HG02943 (cell line): ENCODE results near the gene RETREG1.
"Not testable (repeated sequence)": the region's sequence is repeated elsewhere in the genome, so short reads cannot be mapped to it uniquely, and the experiment has no call there.

Source experiments
- ATAC-seq: cut with Tn5 transposase; IDR thresholded peaks from one replicate; pipeline ENCODE4 v1.9.1; 2021; ENCODE audit warnings: mild to moderate bottlenecking, low read depth, moderate library complexity; ENCODE audit not compliant: unreplicated experiment

RETREG1 gene

GRCh38 chr5:16616536-16617273 lies at the start of gene RETREG1:
Gene RETREG1 (minus strand): TSS chr5:16616997. CDS start chr5:16616971, 26 bp downstream.
- ATAC-seq: peak; percentile 57

GRCh38 chr5:16666130-16666882 lies 49.5 kb upstream of the RETREG1 start:
- ATAC-seq: no peak

GRCh38 chr5:16665601-16666000 lies 48.8 kb upstream of the RETREG1 start:
- no peak for ATAC-seq

GRCh38 chr5:16664368-16664767 lies 47.6 kb upstream of the RETREG1 start:
- no peak for ATAC-seq

GRCh38 chr5:16663840-16664239 lies 47.0 kb upstream of the RETREG1 start:
- no peak for ATAC-seq

- no peak for ATAC-seq
Observed at GRCh38 chr5:16661713-16662112, 44.9 kb upstream of the RETREG1 start.

GRCh38 chr5:16660982-16661381 lies 44.2 kb upstream of the RETREG1 start:
- ATAC-seq: no peak

- no peak for ATAC-seq
Observed at GRCh38 chr5:16659536-16659935, 42.7 kb upstream of the RETREG1 start.

GRCh38 chr5:16656561-16657191 lies 39.9 kb upstream of the RETREG1 start:
- ATAC-seq: no peak

- ATAC-seq: no peak
Observed at GRCh38 chr5:16654647-16655334, 38.0 kb upstream of the RETREG1 start.

- not testable (repeated sequence) for ATAC-seq
Observed at GRCh38 chr5:16648739-16649138, 31.9 kb upstream of the RETREG1 start.

GRCh38 chr5:16644301-16644889 lies 27.6 kb upstream of the RETREG1 start:
- ATAC-seq: no peak

- no peak for ATAC-seq
Observed at GRCh38 chr5:16642867-16643266, 26.1 kb upstream of the RETREG1 start.

GRCh38 chr5:16639206-16639605 lies 22.4 kb upstream of the RETREG1 start:
- ATAC-seq: no peak

- ATAC-seq: no peak
Observed at GRCh38 chr5:16628376-16628775, 11.6 kb upstream of the RETREG1 start.

- no peak for ATAC-seq
Observed at GRCh38 chr5:16626696-16627264, 10.0 kb upstream of the RETREG1 start.

- no peak for ATAC-seq
Observed at GRCh38 chr5:16625096-16625495, 8.3 kb upstream of the RETREG1 start.

- ATAC-seq: no peak
Observed at GRCh38 chr5:16619136-16619535, 2.3 kb upstream of the RETREG1 start.

GRCh38 chr5:16618138-16618897 lies 1.5 kb upstream of the RETREG1 start:
- ATAC-seq: no peak
